Keratinocyte (primary cell): ENCODE measurements around the gene LYPD5.

Experiments
- CTCF ChIP-seq, 3 experiments: IDR thresholded peaks in 1 of 3; conservative IDR thresholded peaks in 1 of 3; optimal IDR thresholded peaks in 1 of 3; 2 replicates in 2 of 3; 3 replicates in 1 of 3; pipeline versions ENCODE3 to v1.5.1; 2011; ENCODE audit warnings: low read length in 3 of 3, mild to moderate bottlenecking in 3 of 3, moderate library complexity in 2 of 3, control low read depth in 1 of 3, inconsistent platforms in 1 of 3; ENCODE audit not compliant: insufficient read depth in 2 of 3; ENCODE audit errors: extremely low read depth in 1 of 3
- EZH2 ChIP-seq: IDR thresholded peaks from one replicate; pipeline ENCODE4 v1.6.1; 2012; ENCODE audit warnings: inconsistent platforms, mild to moderate bottlenecking, low read length, moderate library complexity

GRCh38 chr19:43789029-43789428 is 13.2 kb downstream of the LYPD5 start:
- TF ChIP-seq CTCF (optimal IDR thresholded peaks at IDR 0.05 in 1 of 3, IDR thresholded peaks at IDR 0.05 in 1 of 3, conservative IDR thresholded peaks at IDR 0.05 in 1 of 3; ENCODE audit: extremely low read depth in 1 of 3, insufficient read depth in 2 of 3, low read length in 3 of 3) (no peak), EZH2 (no peak)
